Uterus (tissue), 2 donors: ENCODE measurements around the gene FXR1.
"Not testable (repeated sequence)": the region's sequence is repeated elsewhere in the genome, so short reads cannot be mapped to it uniquely, and the experiment has no call there.

Experiments
- CTCF ChIP-seq, 4 experiments: fragments of 200-600 bp in 2 of 4; fragments of 450-650 bp in 2 of 4; sonication (generic) in 2 of 4; IDR thresholded peaks; one replicate each; pipeline ENCODE4 v1.5.1; 2016 to 2019; ENCODE audit warnings: antibody characterized with exemption in 4 of 4, mild to moderate bottlenecking in 2 of 4, moderate library complexity in 1 of 4
- POLR2A ChIP-seq, 2 donors: fragments of 450-650 bp; IDR thresholded peaks; one replicate each; pipeline ENCODE4 v1.6.1; 2016; ENCODE audit warnings: antibody characterized with exemption in 2 of 2, mild to moderate bottlenecking in 1 of 2, moderate library complexity in 1 of 2

DNA sequence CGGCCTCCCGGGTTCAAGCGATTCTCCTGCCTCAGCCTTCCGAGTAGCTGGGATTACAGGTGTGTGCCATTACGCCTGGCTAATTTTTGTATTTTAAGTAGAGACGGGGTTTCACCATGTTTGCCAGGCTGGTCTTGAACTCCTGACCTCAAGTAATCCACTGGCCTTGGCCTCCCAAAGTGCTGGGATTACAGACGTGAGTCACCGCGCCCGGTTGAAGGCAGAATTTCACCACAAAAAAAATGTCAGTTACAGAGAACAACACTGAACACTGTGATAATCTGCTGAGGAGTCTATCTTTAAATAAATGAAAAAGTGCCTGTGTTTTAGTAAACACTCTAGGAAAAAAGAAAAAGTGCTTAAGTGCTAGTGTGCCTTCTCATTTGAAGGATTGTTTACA lies 73.9 kb downstream of the FXR1 start:
- TF ChIP-seq CTCF, POLR2A (IDR thresholded peaks at IDR 0.05): not testable (repeated sequence)
